HG02798 (cell line): Measurements from ENCODE around the gene CHRDL1.

Source experiments
- ATAC-seq: cut with Tn5 transposase; IDR thresholded peaks from one replicate; pipeline ENCODE4 v1.9.1; 2021; ENCODE audit warnings: mild to moderate bottlenecking; ENCODE audit not compliant: unreplicated experiment, poor library complexity

Gene CHRDL1

GRCh38 chrX:110745288-110745687, 50.3 kb downstream of the CHRDL1 start:
- ATAC-seq: no peak

GRCh38 chrX:110743679-110744340, 51.8 kb downstream of the CHRDL1 start:
- peak; percentile 70 for ATAC-seq

- ATAC-seq: no peak
Observed at GRCh38 chrX:110741213-110741796, 54.3 kb downstream of the CHRDL1 start.

DNA sequence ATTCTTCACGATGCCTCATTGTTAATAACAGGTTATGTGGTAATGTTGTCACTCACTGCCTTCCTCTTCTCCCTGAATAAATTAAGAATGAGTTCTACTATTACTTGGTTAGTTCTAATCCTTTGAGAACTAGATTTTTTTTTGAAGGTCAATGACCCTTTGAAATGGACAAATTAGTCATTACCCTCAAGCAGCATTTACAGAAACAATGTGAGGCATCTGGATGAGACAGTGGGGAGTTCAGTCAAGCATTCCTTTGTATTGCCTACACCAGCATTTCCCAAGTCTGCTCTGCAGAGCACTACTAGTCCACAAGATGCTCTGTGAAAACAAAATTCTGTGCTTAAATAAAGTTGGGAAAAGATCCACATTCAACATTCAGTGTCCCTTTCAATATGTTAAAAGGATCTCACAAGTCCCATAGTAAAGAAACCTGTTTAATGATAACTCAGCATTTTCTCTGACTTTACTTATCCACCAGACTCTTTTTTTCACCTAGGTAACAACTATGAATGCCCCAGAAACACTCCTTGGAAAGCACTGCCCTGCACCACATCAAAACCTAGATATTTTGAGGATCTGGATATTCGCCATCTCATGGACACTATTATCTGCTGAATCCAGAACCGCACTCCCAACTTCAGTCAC, 60.6 kb downstream of the CHRDL1 start:
- ATAC-seq: no peak

DNA sequence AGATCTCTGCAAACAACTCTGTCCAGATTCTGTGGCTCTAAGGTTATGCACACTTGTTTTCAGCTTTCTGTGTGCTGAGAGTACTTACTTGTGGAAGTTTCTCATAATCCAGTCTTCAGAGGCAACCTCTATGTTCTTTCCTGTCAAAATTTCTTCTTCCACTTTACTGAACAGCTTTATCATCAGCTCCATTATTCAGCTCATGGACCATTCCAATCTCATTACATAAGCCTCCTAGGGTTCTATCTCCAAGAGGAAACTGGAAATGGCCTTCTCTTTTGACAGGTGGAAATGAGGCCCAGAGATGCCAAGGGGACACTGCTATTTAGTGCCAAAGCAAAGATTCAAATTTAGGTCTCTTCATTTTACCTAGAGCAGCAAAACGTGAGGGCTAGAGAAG, 61.3 kb downstream of the CHRDL1 start:
- ATAC-seq: no peak

DNA sequence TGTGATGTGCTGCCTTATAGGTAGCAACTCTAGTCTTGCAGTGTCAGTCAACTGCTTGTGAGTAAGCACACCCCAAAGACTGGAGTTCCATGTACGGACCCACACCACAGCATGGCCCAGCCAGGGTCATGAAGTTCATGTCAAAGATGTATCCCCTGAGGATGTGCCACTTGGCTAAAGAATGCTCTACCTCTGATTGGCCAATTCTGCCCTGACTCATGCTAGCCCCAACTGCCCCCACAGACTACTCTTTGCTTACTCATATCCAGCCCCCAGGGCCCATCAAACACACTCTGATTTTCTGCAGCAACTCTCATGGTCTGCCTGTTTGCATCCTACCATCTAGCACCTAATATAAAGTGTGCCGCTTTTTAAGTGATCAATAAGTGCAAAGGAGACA, 62.5 kb downstream of the CHRDL1 start:
- ATAC-seq: no peak

GRCh38 chrX:110732266-110732665, 63.4 kb downstream of the CHRDL1 start:
- ATAC-seq: no peak

- no peak for ATAC-seq
Observed at GRCh38 chrX:110723844-110724243, 71.8 kb downstream of the CHRDL1 start.

DNA sequence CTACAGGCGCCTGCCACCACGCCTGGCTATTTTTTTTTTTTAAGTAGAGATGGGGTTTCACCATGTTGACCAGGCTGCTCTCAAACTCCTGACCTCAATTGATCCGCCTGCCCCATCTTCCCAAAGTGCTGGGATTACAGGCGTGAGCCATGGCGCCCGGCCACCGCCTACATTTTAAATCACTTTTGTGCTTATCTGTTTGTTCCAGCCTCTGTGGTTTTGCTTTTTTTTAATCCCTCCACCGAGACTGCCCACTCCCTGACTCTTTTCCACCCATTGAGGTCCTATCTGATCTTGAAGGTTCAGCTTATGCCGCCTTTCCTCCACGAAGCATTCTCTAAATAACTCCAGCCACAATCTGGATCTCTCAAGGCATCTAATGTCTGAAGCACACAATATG, 73.5 kb downstream of the CHRDL1 start:
- no peak for ATAC-seq

GRCh38 chrX:110713666-110714065, 82.0 kb downstream of the CHRDL1 start:
- ATAC-seq: no peak

GRCh38 chrX:110706446-110706845, 89.2 kb downstream of the CHRDL1 start:
- ATAC-seq: no peak

DNA sequence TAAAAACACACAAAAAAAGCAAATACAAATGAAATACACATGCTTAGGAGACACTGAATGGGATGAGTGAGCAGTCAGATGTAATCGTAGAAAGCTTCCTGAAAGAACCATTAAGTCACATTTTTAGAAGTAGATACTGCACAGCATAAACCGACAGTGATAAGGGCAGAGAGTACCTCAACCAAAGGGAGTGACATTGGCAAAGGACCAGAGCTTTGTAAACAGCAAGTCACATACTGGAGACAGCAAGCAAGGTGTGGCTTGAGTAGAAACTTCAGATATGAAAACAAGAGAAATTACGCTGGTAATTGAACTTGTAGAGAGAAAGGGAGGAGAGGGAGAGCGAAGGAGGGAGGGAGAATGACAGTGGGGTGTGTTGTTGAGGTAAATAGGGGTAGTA, 92.0 kb downstream of the CHRDL1 start:
- ATAC-seq: no peak

DNA sequence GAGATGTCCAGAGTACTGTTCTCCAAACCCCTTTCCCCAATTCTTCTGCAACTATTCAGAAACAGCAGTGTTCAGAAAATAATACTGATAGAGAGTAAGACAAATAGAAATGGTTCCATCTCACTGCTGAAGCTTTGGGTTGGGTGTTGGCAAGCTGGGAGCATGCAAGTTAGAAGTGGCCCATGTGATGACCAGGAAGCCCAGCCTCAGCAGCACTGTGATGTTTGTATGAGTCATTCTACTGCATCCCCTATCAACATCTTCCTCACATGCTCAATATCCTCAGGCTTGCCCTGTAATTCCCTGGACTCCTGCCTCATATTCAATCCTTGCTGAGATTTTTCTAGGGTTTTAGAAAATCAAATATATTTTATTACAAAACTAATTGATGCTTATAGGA, 96.5 kb downstream of the CHRDL1 start:
- ATAC-seq: no peak

GRCh38 chrX:110698696-110699095, 96.9 kb downstream of the CHRDL1 start:
- peak; percentile 51 for ATAC-seq

DNA sequence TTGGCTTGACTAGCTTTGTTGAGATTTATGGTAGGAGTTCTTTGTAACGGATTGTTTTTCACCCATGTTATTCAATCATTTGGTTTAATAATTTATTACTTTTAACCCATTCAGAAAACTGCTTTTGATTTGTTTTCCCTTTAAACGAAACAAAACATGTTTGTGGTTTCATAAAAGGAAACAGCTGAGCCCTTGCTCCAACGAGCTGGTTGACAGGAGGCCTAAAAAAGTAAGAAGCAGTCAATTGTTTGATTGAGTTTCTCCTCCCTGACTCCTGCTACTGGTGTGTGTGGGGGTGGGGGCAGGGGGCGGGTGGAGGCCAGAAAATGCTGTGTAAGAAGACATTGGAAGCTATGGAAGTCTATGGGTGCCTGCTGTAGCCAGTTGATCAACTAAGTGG, 102.8 kb downstream of the CHRDL1 start:
- no peak for ATAC-seq

DNA sequence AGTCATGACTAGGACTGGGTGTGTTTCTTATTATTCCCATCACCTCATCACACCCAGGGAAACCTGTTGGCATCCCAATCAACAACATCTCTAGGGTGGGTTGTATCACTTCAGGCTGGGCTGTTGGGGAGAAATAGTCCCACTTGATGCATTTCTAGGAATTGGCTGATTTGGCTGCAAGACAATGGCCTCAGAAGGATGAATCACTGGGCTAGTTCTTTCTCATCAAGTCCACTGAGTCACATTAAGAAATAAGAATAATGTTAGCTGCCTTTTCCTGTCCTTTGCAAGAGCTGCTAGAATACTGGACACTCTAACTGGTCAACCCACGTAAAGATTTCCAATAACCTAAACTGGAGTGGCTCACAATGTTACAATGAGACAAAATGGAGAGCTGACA, 104.2 kb downstream of the CHRDL1 start:
- no peak for ATAC-seq

DNA sequence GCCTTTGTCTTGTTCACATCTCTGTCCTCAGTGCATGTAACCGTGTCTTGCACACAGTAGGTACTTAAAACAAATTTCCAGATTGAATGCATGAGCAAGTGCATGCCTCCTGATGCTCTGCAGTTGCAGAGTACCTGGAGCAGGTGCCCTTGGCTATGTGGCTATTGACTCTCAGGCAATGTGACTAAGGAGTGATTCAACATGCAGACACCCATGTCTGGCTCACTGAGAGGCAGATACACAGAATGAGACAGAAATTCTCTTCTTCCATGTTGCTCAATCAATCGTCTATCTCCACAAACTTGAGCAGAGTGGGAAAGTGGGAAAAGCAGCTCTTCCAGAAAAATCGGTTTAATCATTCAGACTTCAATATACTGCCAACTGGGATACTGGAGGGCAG, 111.0 kb downstream of the CHRDL1 start:
- ATAC-seq: no peak

GRCh38 chrX:110683925-110684324, 111.7 kb downstream of the CHRDL1 start:
- ATAC-seq: no peak

DNA sequence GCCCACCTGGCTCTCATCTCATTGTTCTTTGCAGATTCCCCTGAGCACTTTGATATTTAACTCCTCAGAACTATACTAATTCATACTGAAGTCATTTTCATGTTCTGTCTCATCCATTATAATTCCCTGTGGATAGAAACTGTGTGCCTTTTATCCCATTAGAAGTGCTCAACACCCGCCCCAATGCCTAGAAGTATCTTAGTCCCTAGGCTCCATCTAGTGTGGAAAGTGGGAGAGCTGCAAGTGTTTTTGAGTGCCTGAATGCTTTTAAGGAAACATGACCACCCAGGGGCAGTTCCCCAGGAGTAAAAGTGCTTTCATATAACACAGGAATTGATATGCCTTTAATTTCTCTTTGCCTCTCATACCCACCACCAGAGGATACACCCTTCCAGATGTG, 117.0 kb downstream of the CHRDL1 start:
- no peak for ATAC-seq

- no peak for ATAC-seq
Observed at GRCh38 chrX:110675886-110676285, 119.7 kb downstream of the CHRDL1 start.

DNA sequence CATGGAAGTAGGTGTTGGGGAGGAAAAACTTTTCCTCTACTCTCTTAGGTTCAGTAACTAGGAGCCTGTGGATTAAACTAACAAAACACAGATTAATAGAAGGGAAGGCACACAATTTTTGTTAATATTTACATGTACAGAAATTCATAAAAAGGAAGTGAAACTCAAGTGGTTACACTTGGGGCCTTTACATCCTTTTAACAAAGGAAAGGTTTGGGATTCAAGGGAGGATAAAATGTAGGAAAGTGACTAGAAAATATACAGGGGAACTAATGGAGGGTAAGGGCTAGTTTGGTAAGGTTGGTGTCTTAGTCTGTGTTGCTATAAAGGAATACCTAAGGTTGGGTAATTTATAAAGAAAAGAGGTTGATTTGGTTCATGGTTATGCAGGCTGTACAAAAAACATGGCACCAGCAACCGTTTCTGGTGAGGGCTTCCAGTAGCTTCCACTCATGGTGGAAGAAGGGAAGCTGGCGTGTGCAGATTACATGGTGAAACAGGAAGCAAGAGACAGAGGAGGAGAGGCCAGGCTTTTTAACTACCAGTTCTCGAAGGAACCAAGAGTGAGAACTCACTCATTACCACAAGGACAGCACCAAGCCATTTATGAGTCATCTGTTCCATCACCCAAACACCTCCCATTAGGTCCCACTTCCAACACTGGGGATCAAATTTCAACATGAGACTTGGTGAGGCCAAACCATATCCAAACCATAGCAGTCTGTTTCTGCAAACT, 124.4 kb downstream of the CHRDL1 start:
- ATAC-seq: peak; percentile 93
